HL-60 (cell line): Measurements from ENCODE around the gene CELF1.

Experiments used
- CTCF ChIP-seq: IDR thresholded peaks from one replicate; pipeline ENCODE4 v1.5.1; 2011; ENCODE audit warnings: low read length, control low read depth, inconsistent platforms; ENCODE audit not compliant: insufficient read depth
- POLR2AphosphoS5 ChIP-seq: IDR thresholded peaks from 2 replicates; pipeline ENCODE4 v1.6.1; 2012; ENCODE audit warnings: low read depth
- REST ChIP-seq: IDR thresholded peaks from 2 replicates; pipeline ENCODE4 v1.6.1; 2012; ENCODE audit warnings: low read depth; ENCODE audit not compliant: insufficient replicate concordance
- SPI1 ChIP-seq: IDR thresholded peaks from 2 replicates; pipeline ENCODE4 v1.6.1; 2012; ENCODE audit warnings: low read depth, mild to moderate bottlenecking, borderline replicate concordance

GRCh38 chr11:47523490-47524225, 29.3 kb downstream of the CELF1 start:
- TF ChIP-seq POLR2AphosphoS5 (no peak), CTCF (no peak), SPI1 (no peak), REST (no peak)
